ENCODE measurements around the gene SRP54. TPM values are rescaled to one million over a fixed set of nuclear protein-coding genes. Genes with fewer than 3 reads are reported as not detected.

SRP54 gene
- total RNA-seq, 2 donors from 2014 or later = 81.6 to 84.3 TPM

GRCh38 chr14:35068238-35069012 lies 85.6 kb downstream of the SRP54 start:
- H3K36me3 Mint-ChIP-seq (ENCODE audit: insufficient read depth in 2 of 2) = peaks cover 0 to 9% of the 10 kb centered on the region in 2 donors
- H3K4me3 Mint-ChIP-seq = no peak overlapping the region
- H3K9me3 Mint-ChIP-seq = no peaks in the 10 kb centered on the region

GRCh38 chr14:35072226-35072625 lies 89.4 kb downstream of the SRP54 start:
- Mint-ChIP-seq H3K9me3 (no peaks in the 10 kb centered on the region), H3K4me1 (ENCODE audit: low read depth) (no peaks in the 10 kb centered on the region), H3K27me3 (ENCODE audit: low read depth) (no peaks in the 10 kb centered on the region), H3K36me3 (ENCODE audit: insufficient read depth in 2 of 2) (peaks cover 4 to 6% of the 10 kb centered on the region in 2 donors), H3K27ac (no peak overlapping the region), H3K4me3 (no peak overlapping the region)
- ATAC-seq (replicated peaks in 1 of 2) = no peak
- no peak for DNase-seq

More at GRCh38 chr14:35068238-35069012, 85.6 kb downstream of the SRP54 start:
- Mint-ChIP-seq H3K27ac (no peak overlapping the region), H3K27me3 (ENCODE audit: low read depth) (no peaks in the 10 kb centered on the region), H3K4me1 (ENCODE audit: low read depth) (no peaks in the 10 kb centered on the region)
- ATAC-seq (replicated peaks in 1 of 2) (no peak), DNase-seq (no peak)

- H3K27me3 Mint-ChIP-seq (ENCODE audit: low read depth) = no peaks in the 10 kb centered on the region
- no peaks in the 10 kb centered on the region for H3K4me1 Mint-ChIP-seq (ENCODE audit: low read depth)
- no peaks in the 10 kb centered on the region for H3K9me3 Mint-ChIP-seq
- no peak overlapping the region for H3K27ac Mint-ChIP-seq
- peaks cover 4% of the 10 kb centered on the region in 2 donors for H3K36me3 Mint-ChIP-seq (ENCODE audit: insufficient read depth in 2 of 2)
- ATAC-seq (replicated peaks in 1 of 2) (no peak), DNase-seq (no peak)
- H3K4me3 Mint-ChIP-seq = no peak overlapping the region
These were observed 90.7 kb downstream of the SRP54 start for GRCh38 chr14:35073486-35073885.

GRCh38 chr14:35078082-35078481 lies 95.3 kb downstream of the SRP54 start:
- H3K4me3 Mint-ChIP-seq = no peak overlapping the region
- DNase-seq (no peak), ATAC-seq (replicated peaks in 1 of 2) (no peak)
- no peak overlapping the region for H3K27ac Mint-ChIP-seq
- no peaks in the 10 kb centered on the region for H3K4me1 Mint-ChIP-seq (ENCODE audit: low read depth)
- no peaks in the 10 kb centered on the region for H3K27me3 Mint-ChIP-seq (ENCODE audit: low read depth)
- peaks cover 3 to 5% of the 10 kb centered on the region in 2 donors for H3K36me3 Mint-ChIP-seq (ENCODE audit: insufficient read depth in 2 of 2)
- no peaks in the 10 kb centered on the region for H3K9me3 Mint-ChIP-seq

Other genes starting within 250 kb of the SRP54 start
- 10 to 100 TPM; 44.4 to 57.2 TPM for gene BAZ1A, start 107.6 kb upstream of the SRP54 start, total RNA-seq
- 10 to 100 TPM; 53.6 to 62.7 TPM for gene FAM177A1, start 63.3 kb downstream of the SRP54 start, total RNA-seq
- 10 to 100 TPM; 66.5 to 83.7 TPM for gene PPP2R3C, start 139.0 kb downstream of the SRP54 start, total RNA-seq
- 10 to 100 TPM; 33.0 to 36.0 TPM for gene PRORP, start 139.6 kb downstream of the SRP54 start, total RNA-seq

All from activated T-cell treated with anti-CD3 and anti-CD28 coated beads, Interleukin-2, amount 50 U/mL, for 72 hours (primary cell).